ENCODE results near the gene HEG1. TPM values are rescaled to one million over a fixed set of nuclear protein-coding genes. Genes with fewer than 3 reads are reported as not detected.

The HEG1 gene
- total RNA-seq, 1 donor from 2014 or later = 25.1 TPM

GRCh38 chr3:125058959-125059358 is 3.2 kb upstream of the HEG1 start:
- Histone ChIP-seq H3K4me1 (ENCODE audit: control insufficient read depth in 3 of 3, insufficient read depth in 3 of 3, low read length in 3 of 3) (peaks cover 43 to 61% (median 48%) of the 10 kb centered on the region in 3 donors), H3K9me3 (ENCODE audit: control insufficient read depth in 3 of 3, low read length in 3 of 3) (no peaks in the 10 kb centered on the region), H3K9ac (ENCODE audit: low read depth in 1 of 3, low read length in 3 of 3) (no peak overlapping the region), H3K4me3 (ENCODE audit: low read length in 3 of 3) (no peak overlapping the region), H3K27me3 (ENCODE audit: control insufficient read depth in 3 of 3, insufficient read depth in 3 of 3, low read length in 3 of 3) (no peaks in the 10 kb centered on the region), H3K27ac (ENCODE audit: low read depth, low read length) (no peak overlapping the region), H3K36me3 (ENCODE audit: control insufficient read depth in 3 of 3, insufficient read depth in 3 of 3, low read length in 3 of 3) (no peaks in the 10 kb centered on the region)

DNA sequence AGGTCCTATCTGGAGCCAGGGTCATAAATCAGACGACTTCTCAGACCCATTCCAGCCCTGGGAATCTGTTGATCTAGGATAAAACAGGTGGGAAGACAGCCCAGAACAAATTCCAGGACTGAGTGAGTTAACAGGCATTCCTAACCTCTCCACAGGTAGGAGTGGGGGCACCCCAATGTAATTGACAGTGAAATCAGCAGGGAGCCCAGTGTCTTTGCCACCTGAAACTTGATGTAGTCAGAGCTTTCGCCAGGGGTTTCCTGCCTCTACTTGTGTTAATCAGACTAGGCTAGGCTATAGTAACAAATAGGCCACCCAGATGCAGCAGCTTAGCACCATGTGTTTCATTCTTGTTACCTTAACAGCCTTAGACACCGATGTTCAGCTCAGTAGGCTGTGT is 2.7 kb upstream of the HEG1 start:
- no peak overlapping the region for H3K9ac ChIP-seq (ENCODE audit: low read depth in 1 of 3, low read length in 3 of 3)
- peaks cover 46 to 62% (median 50%) of the 10 kb centered on the region in 3 donors for H3K4me1 ChIP-seq (ENCODE audit: control insufficient read depth in 3 of 3, insufficient read depth in 3 of 3, low read length in 3 of 3)
- no peaks in the 10 kb centered on the region for H3K27me3 ChIP-seq (ENCODE audit: control insufficient read depth in 3 of 3, insufficient read depth in 3 of 3, low read length in 3 of 3)
- H3K27ac ChIP-seq (ENCODE audit: low read depth, low read length) = no peak overlapping the region
- no peaks in the 10 kb centered on the region for H3K9me3 ChIP-seq (ENCODE audit: control insufficient read depth in 3 of 3, low read length in 3 of 3)
- H3K36me3 ChIP-seq (ENCODE audit: control insufficient read depth in 3 of 3, insufficient read depth in 3 of 3, low read length in 3 of 3) = no peaks in the 10 kb centered on the region
- H3K4me3 ChIP-seq (ENCODE audit: low read length in 3 of 3) = no peak overlapping the region

GRCh38 chr3:125057186-125057850 is 1.5 kb upstream of the HEG1 start:
- Histone ChIP-seq H3K27me3 (ENCODE audit: control insufficient read depth in 3 of 3, insufficient read depth in 3 of 3, low read length in 3 of 3) (no peaks in the 10 kb centered on the region), H3K4me1 (ENCODE audit: control insufficient read depth in 3 of 3, insufficient read depth in 3 of 3, low read length in 3 of 3) (peaks cover 46 to 62% (median 50%) of the 10 kb centered on the region in 3 donors), H3K9ac (ENCODE audit: low read depth in 1 of 3, low read length in 3 of 3) (no peak overlapping the region), H3K27ac (ENCODE audit: low read depth, low read length) (peak overlapping the region; percentile 86), H3K36me3 (ENCODE audit: control insufficient read depth in 3 of 3, insufficient read depth in 3 of 3, low read length in 3 of 3) (peaks cover 0 to 2% (median 0%) of the 10 kb centered on the region in 3 donors), H3K4me3 (ENCODE audit: low read length in 3 of 3) (no peak overlapping the region), H3K9me3 (ENCODE audit: control insufficient read depth in 3 of 3, low read length in 3 of 3) (no peaks in the 10 kb centered on the region)

DNA sequence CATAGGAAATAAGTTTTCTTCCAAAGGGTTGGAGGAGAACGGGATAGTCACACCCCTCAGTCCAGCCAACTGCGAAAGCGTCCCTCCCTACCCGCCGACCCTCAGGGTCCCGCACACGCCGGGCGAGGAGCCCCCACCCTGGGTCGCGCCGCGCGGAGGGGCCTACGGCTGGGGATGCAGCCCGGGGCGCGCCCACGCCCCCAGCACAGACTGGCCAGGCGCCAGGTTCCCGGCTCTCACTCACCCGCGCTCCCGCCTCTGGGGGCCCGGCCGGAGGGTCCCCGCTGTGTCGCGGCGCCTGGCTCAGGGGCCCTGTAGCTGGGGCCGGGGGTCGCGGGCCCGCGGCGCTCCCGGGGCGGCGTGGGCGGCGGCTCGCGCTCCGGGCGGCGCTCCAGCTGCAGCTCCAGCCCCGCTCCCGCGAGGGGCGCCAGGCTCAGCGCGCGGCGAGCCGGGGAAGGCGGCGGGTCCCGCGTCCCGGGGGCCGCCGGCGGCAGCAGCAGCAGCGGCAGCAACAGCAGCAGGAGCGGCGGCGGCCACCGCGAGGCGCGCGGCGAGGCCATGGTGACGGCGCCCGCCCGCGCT is 375 bp downstream of the HEG1 start:
- H3K4me1 ChIP-seq (ENCODE audit: control insufficient read depth in 3 of 3, insufficient read depth in 3 of 3, low read length in 3 of 3) = peaks cover 40 to 60% (median 51%) of the 10 kb centered on the region in 3 donors
- peak overlapping the region; percentile 73 to 89 (median 85) for H3K4me3 ChIP-seq (ENCODE audit: low read length in 3 of 3)
- H3K36me3 ChIP-seq (ENCODE audit: control insufficient read depth in 3 of 3, insufficient read depth in 3 of 3, low read length in 3 of 3) = peaks cover 0 to 2% (median 0%) of the 10 kb centered on the region in 3 donors
- no peaks in the 10 kb centered on the region for H3K27me3 ChIP-seq (ENCODE audit: control insufficient read depth in 3 of 3, insufficient read depth in 3 of 3, low read length in 3 of 3)
- peak overlapping the region; percentile 78 to 87 (median 81) for H3K9ac ChIP-seq (ENCODE audit: low read depth in 1 of 3, low read length in 3 of 3)
- no peaks in the 10 kb centered on the region for H3K9me3 ChIP-seq (ENCODE audit: control insufficient read depth in 3 of 3, low read length in 3 of 3)
- peak overlapping the region; percentile 77 for H3K27ac ChIP-seq (ENCODE audit: low read depth, low read length)

- Histone ChIP-seq H3K4me1 (ENCODE audit: control insufficient read depth in 3 of 3, insufficient read depth in 3 of 3, low read length in 3 of 3) (peaks cover 41 to 60% (median 53%) of the 10 kb centered on the region in 3 donors), H3K4me3 (ENCODE audit: low read length in 3 of 3) (peak overlapping the region; percentile 73 to 89 (median 85)), H3K27ac (ENCODE audit: low read depth, low read length) (peak overlapping the region; percentile 77), H3K27me3 (ENCODE audit: control insufficient read depth in 3 of 3, insufficient read depth in 3 of 3, low read length in 3 of 3) (no peaks in the 10 kb centered on the region), H3K9me3 (ENCODE audit: control insufficient read depth in 3 of 3, low read length in 3 of 3) (no peaks in the 10 kb centered on the region), H3K36me3 (ENCODE audit: control insufficient read depth in 3 of 3, insufficient read depth in 3 of 3, low read length in 3 of 3) (peaks cover 0 to 2% (median 0%) of the 10 kb centered on the region in 3 donors), H3K9ac (ENCODE audit: low read depth in 1 of 3, low read length in 3 of 3) (peak overlapping the region; percentile 78 to 87 (median 81))
Measured at GRCh38 chr3:125054449-125055329, 1.1 kb downstream of the HEG1 start.

GRCh38 chr3:125054062-125054448 is 1.7 kb downstream of the HEG1 start:
- peaks cover 0 to 2% (median 0%) of the 10 kb centered on the region in 3 donors for H3K36me3 ChIP-seq (ENCODE audit: control insufficient read depth in 3 of 3, insufficient read depth in 3 of 3, low read length in 3 of 3)
- peak overlapping the region; percentile 77 for H3K27ac ChIP-seq (ENCODE audit: low read depth, low read length)
- H3K27me3 ChIP-seq (ENCODE audit: control insufficient read depth in 3 of 3, insufficient read depth in 3 of 3, low read length in 3 of 3) = no peaks in the 10 kb centered on the region
- no peaks in the 10 kb centered on the region for H3K9me3 ChIP-seq (ENCODE audit: control insufficient read depth in 3 of 3, low read length in 3 of 3)
- peaks cover 46 to 60% (median 57%) of the 10 kb centered on the region in 3 donors for H3K4me1 ChIP-seq (ENCODE audit: control insufficient read depth in 3 of 3, insufficient read depth in 3 of 3, low read length in 3 of 3)
- H3K4me3 ChIP-seq (ENCODE audit: low read length in 3 of 3) = peak overlapping the region; percentile 73 to 89 (median 85)
- H3K9ac ChIP-seq (ENCODE audit: low read depth in 1 of 3, low read length in 3 of 3) = peak overlapping the region; percentile 78 to 87 (median 81)

GRCh38 chr3:125053304-125053699 is 2.5 kb downstream of the HEG1 start:
- no peaks in the 10 kb centered on the region for H3K9me3 ChIP-seq (ENCODE audit: control insufficient read depth in 3 of 3, low read length in 3 of 3)
- H3K4me1 ChIP-seq (ENCODE audit: control insufficient read depth in 3 of 3, insufficient read depth in 3 of 3, low read length in 3 of 3) = peaks cover 53 to 66% (median 64%) of the 10 kb centered on the region in 3 donors
- H3K27me3 ChIP-seq (ENCODE audit: control insufficient read depth in 3 of 3, insufficient read depth in 3 of 3, low read length in 3 of 3) = no peaks in the 10 kb centered on the region
- H3K9ac ChIP-seq (ENCODE audit: low read depth in 1 of 3, low read length in 3 of 3) = peak overlapping the region in 2 of 3 donors; percentile 23 to 52
- peaks cover 0 to 2% (median 0%) of the 10 kb centered on the region in 3 donors for H3K36me3 ChIP-seq (ENCODE audit: control insufficient read depth in 3 of 3, insufficient read depth in 3 of 3, low read length in 3 of 3)
- H3K27ac ChIP-seq (ENCODE audit: low read depth, low read length) = peak overlapping the region; percentile 77
- H3K4me3 ChIP-seq (ENCODE audit: low read length in 3 of 3) = peak overlapping the region in 2 of 3 donors; percentile 46 to 89

GRCh38 chr3:125052624-125053303 is 3.0 kb downstream of the HEG1 start:
- H3K4me3 ChIP-seq (ENCODE audit: low read length in 3 of 3) = peak overlapping the region; percentile 41 to 89 (median 47)
- peaks cover 55 to 70% (median 70%) of the 10 kb centered on the region in 3 donors for H3K4me1 ChIP-seq (ENCODE audit: control insufficient read depth in 3 of 3, insufficient read depth in 3 of 3, low read length in 3 of 3)
- peaks cover 0 to 2% (median 0%) of the 10 kb centered on the region in 3 donors for H3K36me3 ChIP-seq (ENCODE audit: control insufficient read depth in 3 of 3, insufficient read depth in 3 of 3, low read length in 3 of 3)
- peak overlapping the region; percentile 77 for H3K27ac ChIP-seq (ENCODE audit: low read depth, low read length)
- peak overlapping the region in 2 of 3 donors; percentile 23 to 52 for H3K9ac ChIP-seq (ENCODE audit: low read depth in 1 of 3, low read length in 3 of 3)
- no peaks in the 10 kb centered on the region for H3K27me3 ChIP-seq (ENCODE audit: control insufficient read depth in 3 of 3, insufficient read depth in 3 of 3, low read length in 3 of 3)
- H3K9me3 ChIP-seq (ENCODE audit: control insufficient read depth in 3 of 3, low read length in 3 of 3) = no peaks in the 10 kb centered on the region

Measured in skeletal muscle tissue (tissue), 4 donors.